Measurements from ENCODE around the gene SLC26A5.
"Not testable (repeated sequence)": the region's sequence is repeated elsewhere in the genome, so short reads cannot be mapped to it uniquely, and the experiment has no call there.

SLC26A5 gene, protein sequence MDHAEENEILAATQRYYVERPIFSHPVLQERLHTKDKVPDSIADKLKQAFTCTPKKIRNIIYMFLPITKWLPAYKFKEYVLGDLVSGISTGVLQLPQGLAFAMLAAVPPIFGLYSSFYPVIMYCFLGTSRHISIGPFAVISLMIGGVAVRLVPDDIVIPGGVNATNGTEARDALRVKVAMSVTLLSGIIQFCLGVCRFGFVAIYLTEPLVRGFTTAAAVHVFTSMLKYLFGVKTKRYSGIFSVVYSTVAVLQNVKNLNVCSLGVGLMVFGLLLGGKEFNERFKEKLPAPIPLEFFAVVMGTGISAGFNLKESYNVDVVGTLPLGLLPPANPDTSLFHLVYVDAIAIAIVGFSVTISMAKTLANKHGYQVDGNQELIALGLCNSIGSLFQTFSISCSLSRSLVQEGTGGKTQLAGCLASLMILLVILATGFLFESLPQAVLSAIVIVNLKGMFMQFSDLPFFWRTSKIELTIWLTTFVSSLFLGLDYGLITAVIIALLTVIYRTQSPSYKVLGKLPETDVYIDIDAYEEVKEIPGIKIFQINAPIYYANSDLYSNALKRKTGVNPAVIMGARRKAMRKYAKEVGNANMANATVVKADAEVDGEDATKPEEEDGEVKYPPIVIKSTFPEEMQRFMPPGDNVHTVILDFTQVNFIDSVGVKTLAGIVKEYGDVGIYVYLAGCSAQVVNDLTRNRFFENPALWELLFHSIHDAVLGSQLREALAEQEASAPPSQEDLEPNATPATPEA

GRCh38 chr7:103446049-103446520 is at the start of gene SLC26A5:
Gene SLC26A5 (minus strand): TSS chr7:103446207. CDS start chr7:103421514, 24,693 bp downstream.
- DNase-seq: peak in 1 of 2 experiments; percentile 15

- no peak for DNase-seq
These were observed 41.4 kb upstream of the SLC26A5 start for GRCh38 chr7:103487419-103487818.

DNA sequence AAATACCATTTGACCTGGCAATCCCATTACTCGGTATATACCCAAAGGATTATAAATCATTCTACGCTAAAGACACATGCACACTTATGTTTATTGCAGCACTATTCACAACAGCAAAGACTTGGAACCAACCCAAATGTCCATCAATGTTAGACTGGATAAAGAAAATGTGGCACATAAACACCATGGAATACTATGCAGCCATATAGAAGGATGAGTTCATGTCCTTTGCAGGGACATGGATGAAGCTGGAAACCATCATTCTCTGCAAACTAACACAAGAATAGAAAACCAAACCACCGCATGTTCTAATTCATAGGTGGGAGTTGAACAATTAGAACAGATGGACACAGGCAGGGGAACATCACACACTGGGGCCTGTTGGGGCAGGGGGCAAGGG is 40.9 kb upstream of the SLC26A5 start:
- not testable (repeated sequence) for DNase-seq

GRCh38 chr7:103480771-103481170 is 34.8 kb upstream of the SLC26A5 start:
- no peak for DNase-seq

DNA sequence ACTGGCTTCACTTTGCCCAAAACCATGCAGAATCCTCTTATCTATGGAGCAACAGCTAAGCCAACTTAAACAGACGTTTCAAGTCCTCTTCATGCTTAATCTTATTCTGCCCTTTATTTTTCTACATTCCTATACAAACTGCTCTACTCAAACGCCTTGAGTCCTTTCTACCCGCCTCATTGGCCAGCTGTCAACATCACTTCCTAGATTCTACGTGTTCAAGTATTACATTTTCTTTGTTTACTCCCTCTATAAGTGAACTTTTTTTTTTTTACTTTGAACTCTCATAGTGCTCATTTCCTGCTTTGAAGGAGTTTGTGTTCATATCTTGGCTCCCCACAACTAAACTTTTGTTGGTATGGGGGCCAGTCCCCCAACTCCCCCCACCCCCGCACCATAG is 28.9 kb upstream of the SLC26A5 start:
- no peak for DNase-seq

- DNase-seq: no peak
These were observed 23.3 kb upstream of the SLC26A5 start for GRCh38 chr7:103469095-103469948.

DNA sequence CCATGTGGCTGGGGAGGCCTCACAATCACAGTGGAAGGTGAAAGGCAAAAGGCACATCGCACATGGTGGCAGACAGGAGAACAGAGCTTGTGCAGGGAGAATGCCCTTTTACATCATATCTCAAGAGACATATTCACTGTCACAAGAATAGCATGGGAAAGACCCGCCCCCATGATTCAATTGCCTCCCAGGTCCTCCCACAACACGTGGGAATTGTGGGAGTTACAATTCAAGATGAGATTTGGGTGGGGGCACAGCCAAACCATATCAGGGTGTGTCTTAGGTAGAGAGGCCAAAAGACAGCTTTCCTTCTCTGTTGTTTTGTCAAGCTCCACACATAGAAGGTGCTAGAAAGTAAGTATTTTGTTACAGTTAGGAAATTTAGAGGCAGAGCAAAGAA is 20.8 kb upstream of the SLC26A5 start:
- no peak for DNase-seq

DNA sequence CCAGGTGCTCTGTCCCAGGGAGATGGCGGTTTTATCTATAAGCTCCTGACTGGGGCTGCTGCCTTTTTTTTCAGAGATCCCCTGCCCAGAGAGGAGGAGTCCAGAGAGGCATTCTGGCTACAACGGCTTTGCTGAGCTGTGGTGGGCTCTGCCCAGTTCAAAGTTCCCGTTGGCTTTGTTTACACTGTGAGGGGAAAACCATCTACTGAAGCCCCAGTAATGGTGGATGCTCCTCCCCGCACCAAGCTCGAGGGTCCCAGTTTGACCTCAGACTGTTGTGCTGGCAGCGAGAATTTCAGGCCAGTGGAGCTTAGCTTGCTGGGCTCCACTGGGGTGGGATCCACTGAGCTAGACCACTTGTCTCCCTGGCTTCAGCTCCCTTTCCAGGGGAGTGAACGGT is 16.4 kb upstream of the SLC26A5 start:
- no peak for DNase-seq

DNA sequence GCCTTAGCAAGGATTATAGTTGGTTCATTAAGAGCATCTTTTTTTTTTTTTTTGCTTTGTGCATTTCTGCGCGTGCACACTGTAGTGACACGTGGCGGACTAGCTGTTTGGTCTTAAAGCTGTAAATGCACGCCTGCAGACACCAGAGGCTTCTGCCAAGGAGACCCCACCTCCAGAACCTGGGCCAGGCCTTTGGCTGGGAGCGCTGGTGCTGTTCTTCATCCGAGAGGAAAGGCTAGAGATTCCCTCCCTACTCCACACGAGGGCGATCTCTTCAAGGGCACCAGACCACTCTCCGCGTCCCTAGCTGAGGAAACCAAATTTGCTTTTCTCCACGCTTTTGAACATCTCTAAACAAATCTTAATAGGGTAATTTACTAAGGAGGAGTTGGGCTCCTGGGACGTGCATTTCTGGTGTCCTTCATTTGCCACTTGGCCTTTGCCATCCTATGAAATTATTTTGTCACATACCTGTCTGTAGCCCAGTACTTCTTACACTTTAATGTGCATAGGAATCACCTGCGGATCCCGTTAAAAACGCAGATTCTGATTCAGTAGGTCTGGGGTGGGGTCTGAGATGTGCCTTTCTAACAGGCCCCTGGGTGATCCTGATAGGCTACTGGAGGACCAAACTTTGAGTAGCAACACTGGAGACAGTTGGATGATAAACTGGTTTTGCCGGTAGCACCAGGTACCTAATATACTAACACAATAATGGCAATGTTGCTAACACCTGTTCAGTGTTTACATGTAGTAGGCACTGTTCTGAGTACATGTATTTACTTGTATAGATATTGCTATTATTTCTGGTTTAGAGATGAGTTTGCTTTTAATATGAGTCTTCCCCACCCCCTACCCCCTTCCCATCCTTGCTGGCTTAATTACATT is 1.3 kb upstream of the SLC26A5 start:
- DNase-seq: peak in 1 of 2 experiments; percentile 12

GRCh38 chr7:103445228-103446048 is 569 bp downstream of the SLC26A5 start:
- DNase-seq: no peak

DNA sequence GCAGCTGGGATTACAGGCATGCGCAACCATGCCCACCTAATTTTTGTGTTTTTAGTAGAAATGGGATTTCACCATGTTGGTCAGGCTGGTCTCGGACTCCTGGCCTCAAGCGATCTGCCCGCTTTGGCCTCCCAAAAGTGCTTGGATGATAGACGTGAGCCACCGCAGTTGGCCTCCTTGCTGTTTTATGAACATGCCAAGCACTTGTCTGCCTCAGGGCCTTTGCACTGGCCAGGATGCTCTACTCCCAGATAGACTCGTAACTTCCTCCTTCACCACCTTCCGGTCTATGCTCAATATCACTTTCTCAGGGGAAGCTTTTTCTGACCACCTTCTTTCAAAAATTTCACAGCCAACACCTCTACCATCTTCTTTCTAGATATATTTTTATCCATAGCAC is 6.3 kb downstream of the SLC26A5 start:
- no peak for DNase-seq

GRCh38 chr7:103437623-103438022 is 8.4 kb downstream of the SLC26A5 start:
- DNase-seq: no peak

DNA sequence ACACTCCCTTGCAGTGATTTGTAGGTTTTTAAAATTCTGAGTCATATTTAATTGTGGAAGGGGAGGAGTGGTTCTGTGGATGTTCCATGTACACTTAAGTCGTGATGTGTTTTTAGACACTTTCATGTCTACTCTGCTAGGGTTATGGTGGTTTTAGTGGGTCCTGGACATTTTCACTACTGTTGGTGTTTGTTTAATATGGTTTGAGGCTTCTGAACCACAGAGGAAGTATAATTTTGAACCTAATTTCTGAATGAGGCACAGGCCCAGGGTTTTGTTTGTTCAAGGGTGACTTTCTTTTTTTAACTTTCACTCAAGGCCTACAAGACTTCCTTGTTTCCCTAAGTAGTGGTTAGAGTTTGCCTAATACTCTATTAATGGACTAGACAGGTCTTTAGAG is 13.3 kb downstream of the SLC26A5 start:
- no peak for DNase-seq

DNA sequence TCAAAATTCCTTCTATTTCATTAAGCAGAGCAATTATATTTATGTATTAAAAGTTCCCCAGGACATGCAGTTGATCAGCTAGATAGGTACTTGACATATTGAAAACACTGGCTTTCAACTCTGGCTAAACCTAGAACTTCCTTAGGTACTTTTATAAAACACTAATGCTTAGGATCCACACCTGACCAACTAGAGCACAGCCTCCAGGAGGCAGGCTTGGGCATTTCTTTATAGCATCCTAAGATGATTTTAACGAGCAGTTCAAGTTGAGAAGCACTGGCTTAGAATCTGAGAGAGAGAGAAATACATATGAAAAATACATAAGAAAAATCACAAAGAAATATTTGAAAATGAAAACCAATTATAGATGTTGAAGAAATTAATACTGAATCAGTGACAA is 20.8 kb downstream of the SLC26A5 start:
- DNase-seq: no peak

- no peak for DNase-seq
These were observed 22.4 kb downstream of the SLC26A5 start for GRCh38 chr7:103423467-103424179.

DNA sequence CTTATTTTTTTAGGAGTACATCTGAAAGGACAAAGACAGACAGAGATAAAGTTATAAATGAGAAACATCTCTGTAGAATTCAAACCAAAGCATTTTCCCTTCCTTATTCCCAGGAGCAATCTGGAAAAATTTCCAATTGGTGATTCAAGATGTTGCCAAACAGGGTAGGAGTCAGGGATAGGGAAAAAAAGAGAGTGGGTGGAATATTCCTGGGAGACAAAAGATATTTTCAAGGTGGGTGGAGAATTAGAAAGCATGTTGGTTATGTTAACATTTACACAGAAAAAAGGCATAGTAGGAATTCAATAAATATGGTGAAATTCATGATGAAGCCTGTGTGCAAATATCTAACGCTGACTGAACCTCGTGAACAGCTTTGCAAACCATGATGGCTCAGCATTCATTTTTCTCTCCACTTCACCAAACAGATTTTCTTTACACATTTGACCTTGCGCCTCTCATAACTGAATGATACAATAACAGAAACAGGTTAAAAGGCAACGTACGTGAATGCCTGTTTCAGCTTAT is 25.1 kb downstream of the SLC26A5 start:
- DNase-seq: no peak

DNA sequence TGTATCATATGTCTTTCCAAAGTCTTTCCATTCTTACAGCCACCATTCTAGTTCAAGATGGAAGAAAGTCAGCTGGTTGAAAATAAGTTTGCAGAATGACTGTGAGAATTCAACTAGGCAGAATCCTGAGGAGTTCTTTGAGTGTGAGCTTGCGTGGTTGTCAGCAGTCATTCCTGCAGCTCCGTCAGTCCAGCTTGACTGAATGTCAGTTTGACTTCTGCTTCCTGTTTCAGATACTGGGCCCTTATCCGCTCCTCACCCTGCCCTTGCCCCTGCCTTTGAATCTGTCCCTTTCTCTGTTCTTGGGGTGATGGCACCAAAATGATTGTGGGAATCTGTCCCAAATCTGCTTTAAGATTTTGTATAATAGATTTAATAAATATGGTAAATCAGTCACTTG is 27.8 kb downstream of the SLC26A5 start:
- DNase-seq: no peak

DNA sequence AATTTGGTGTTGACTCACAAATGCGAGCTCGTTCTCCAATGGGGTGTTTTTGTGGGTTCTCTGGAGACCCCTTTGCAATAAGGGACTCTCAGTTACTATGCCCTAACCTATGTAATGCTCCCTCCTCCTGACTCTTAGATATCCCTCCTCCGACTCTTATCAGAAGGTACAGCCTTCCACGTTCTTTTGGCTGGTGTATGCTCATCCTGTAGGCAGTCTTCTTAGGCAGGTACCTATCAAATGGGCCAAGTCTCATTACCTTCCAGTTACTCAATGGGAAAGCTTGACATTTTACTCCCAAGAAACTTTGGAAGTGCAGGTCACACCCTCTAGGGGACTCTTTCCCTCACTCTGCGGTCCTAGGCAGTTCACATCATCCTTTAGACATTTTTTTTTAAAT is 32.6 kb downstream of the SLC26A5 start:
- DNase-seq: no peak

- no peak for DNase-seq
These were observed 33.9 kb downstream of the SLC26A5 start for GRCh38 chr7:103412151-103412550.
